ENCODE results near the gene IGFL2. TPM values are rescaled to one million over a fixed set of nuclear protein-coding genes. Genes with fewer than 3 reads are reported as not detected.
A peak's percentile ranks its signal among the peaks of the same experiment; 100 is the strongest.

Gene IGFL2
- total and polyA plus RNA-seq, 9 of the 15 experiments (the other 6 are each of a cell fraction or from before 2014, with no cell fraction given) = 0.42 to 1.7 (median 0.75) TPM; not detected in 2

GRCh38 chr19:46202872-46203860 is 55.1 kb downstream of the IGFL2 start (continued):
- TF ChIP-seq ZHX1 (conservative IDR thresholded peaks at IDR 0.05; ENCODE audit: low read length) = no peak
- peak; percentile 86 for TF ChIP-seq SMAD3 (CRISPR knock-in tag; conservative IDR thresholded peaks at IDR 0.05)
- TF ChIP-seq THAP7 (CRISPR knock-in tag; IDR thresholded peaks at IDR 0.05) = peak; percentile 60; the same call in 1 of the 2 replicates
- TF ChIP-seq JUND (IDR thresholded peaks at IDR 0.05; ENCODE audit: borderline replicate concordance, low read depth, low read length) = no peak
- TF ChIP-seq JUND (tag; IDR thresholded peaks at IDR 0.05; ENCODE audit: borderline replicate concordance, low read depth, low read length) = peak; percentile 69; the same call in 2 of the 3 replicates
- peak; percentile 43; the same call in 1 of the 2 replicates for TF ChIP-seq NR2C2 (CRISPR knock-in tag; IDR thresholded peaks at IDR 0.05)
- peak; percentile 86 for TF ChIP-seq NR2C2 (tag; IDR thresholded peaks at IDR 0.05)
- TF ChIP-seq, protein P1, sequence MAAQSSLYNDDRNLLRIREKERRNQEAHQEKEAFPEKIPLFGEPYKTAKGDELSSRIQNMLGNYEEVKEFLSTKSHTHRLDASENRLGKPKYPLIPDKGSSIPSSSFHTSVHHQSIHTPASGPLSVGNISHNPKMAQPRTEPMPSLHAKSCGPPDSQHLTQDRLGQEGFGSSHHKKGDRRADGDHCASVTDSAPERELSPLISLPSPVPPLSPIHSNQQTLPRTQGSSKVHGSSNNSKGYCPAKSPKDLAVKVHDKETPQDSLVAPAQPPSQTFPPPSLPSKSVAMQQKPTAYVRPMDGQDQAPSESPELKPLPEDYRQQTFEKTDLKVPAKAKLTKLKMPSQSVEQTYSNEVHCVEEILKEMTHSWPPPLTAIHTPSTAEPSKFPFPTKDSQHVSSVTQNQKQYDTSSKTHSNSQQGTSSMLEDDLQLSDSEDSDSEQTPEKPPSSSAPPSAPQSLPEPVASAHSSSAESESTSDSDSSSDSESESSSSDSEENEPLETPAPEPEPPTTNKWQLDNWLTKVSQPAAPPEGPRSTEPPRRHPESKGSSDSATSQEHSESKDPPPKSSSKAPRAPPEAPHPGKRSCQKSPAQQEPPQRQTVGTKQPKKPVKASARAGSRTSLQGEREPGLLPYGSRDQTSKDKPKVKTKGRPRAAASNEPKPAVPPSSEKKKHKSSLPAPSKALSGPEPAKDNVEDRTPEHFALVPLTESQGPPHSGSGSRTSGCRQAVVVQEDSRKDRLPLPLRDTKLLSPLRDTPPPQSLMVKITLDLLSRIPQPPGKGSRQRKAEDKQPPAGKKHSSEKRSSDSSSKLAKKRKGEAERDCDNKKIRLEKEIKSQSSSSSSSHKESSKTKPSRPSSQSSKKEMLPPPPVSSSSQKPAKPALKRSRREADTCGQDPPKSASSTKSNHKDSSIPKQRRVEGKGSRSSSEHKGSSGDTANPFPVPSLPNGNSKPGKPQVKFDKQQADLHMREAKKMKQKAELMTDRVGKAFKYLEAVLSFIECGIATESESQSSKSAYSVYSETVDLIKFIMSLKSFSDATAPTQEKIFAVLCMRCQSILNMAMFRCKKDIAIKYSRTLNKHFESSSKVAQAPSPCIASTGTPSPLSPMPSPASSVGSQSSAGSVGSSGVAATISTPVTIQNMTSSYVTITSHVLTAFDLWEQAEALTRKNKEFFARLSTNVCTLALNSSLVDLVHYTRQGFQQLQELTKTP (IDR thresholded peaks at IDR 0.05; ENCODE audit: low read depth in 1 of 2, partially characterized antibody in 2 of 2) = peak in 1 of 2 experiments; percentile 83
- TF ChIP-seq ZNF639 (CRISPR knock-in tag; conservative IDR thresholded peaks at IDR 0.05 in 1 of 2, IDR thresholded peaks at IDR 0.05 in 1 of 2) = peak in 1 of 2 experiments; percentile 79; a peak in 2 of 4 replicates
- peak; percentile 62; the same call in 1 of the 2 replicates for TF ChIP-seq MITF (IDR thresholded peaks at IDR 0.05)
- TF ChIP-seq SIN3B (IDR thresholded peaks at IDR 0.05; ENCODE audit: low read depth) = no peak

Measured in K562 (cell line).